Nephron (organoid): Measurements from ENCODE around the gene SLC17A5.
"Not testable (repeated sequence)": the region's sequence is repeated elsewhere in the genome, so short reads cannot be mapped to it uniquely, and the experiment has no call there.

Source experiments
- H3K27ac Mint-ChIP-seq, 3 experiments: 2 replicates each; pipeline ENCODE4 v1.8.0; 2020; ENCODE audit warnings: mixed read lengths in 3 of 3, mild to moderate bottlenecking in 2 of 3, moderate library complexity in 1 of 3
- H3K27me3 Mint-ChIP-seq: 2 replicates; pipeline ENCODE4 v1.8.0; 2021; ENCODE audit warnings: low read depth, mild to moderate bottlenecking, moderate library complexity, mixed read lengths
- H3K36me3 Mint-ChIP-seq: 2 replicates; pipeline ENCODE4 v1.8.0; 2020; ENCODE audit warnings: low read depth, mixed read lengths
- H3K4me1 Mint-ChIP-seq: 2 replicates; pipeline ENCODE4 v1.8.0; 2020; ENCODE audit warnings: mixed read lengths
- H3K4me3 Mint-ChIP-seq, 3 experiments: 2 replicates each; pipeline ENCODE4 v1.8.0; 2020; ENCODE audit warnings: mild to moderate bottlenecking in 3 of 3, mixed read lengths in 3 of 3, moderate library complexity in 2 of 3
- H3K9me3 Mint-ChIP-seq: 2 replicates; pipeline ENCODE4 v1.8.0; 2020; ENCODE audit warnings: mixed read lengths
- TF ChIP-seq, protein P1 (sequence below), 3 experiments: fragments of 200-600 bp; sonication (generic); IDR thresholded peaks; one replicate each; pipeline ENCODE4 v1.5.0; 2021; ENCODE audit warnings: antibody characterized with exemption in 3 of 3; ENCODE audit not compliant: unreplicated experiment in 3 of 3

SLC17A5 gene

DNA sequence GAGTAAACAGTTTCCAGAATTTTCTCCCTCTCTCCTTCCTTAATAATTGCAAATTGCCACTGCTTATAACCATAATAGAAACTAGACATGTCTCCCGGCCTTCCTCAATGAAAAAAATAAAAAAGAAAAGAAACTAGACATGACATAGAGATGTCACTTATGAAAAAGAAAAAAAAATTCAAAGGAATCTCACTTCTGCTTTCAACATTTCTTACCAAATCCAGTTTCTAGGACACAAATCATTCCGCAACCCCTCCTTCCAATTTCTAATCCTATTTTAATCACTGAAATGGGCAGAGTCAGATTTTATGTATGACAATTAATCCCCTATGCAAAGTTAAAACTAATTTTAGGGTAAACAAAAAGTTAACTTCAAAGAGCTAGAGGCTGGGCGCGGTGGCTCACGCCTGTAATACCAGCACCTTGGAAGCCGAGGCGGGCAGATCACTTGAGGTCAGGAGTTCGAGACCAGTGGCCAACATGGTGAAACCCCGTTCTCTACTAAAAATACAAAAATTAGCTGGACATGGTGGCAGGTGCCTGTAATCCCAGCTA lies 92.9 kb downstream of the SLC17A5 start:
- peaks cover 3% of the 10 kb centered on the region for H3K27me3 Mint-ChIP-seq
- H3K27ac Mint-ChIP-seq = no peak overlapping the region
- H3K4me1 Mint-ChIP-seq = peaks cover 16% of the 10 kb centered on the region
- H3K4me3 Mint-ChIP-seq = no peak overlapping the region
- TF ChIP-seq, protein P1, sequence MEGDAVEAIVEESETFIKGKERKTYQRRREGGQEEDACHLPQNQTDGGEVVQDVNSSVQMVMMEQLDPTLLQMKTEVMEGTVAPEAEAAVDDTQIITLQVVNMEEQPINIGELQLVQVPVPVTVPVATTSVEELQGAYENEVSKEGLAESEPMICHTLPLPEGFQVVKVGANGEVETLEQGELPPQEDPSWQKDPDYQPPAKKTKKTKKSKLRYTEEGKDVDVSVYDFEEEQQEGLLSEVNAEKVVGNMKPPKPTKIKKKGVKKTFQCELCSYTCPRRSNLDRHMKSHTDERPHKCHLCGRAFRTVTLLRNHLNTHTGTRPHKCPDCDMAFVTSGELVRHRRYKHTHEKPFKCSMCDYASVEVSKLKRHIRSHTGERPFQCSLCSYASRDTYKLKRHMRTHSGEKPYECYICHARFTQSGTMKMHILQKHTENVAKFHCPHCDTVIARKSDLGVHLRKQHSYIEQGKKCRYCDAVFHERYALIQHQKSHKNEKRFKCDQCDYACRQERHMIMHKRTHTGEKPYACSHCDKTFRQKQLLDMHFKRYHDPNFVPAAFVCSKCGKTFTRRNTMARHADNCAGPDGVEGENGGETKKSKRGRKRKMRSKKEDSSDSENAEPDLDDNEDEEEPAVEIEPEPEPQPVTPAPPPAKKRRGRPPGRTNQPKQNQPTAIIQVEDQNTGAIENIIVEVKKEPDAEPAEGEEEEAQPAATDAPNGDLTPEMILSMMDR (IDR thresholded peaks at IDR 0.05; ENCODE audit: unreplicated experiment in 3 of 3) = no peak
- H3K9me3 Mint-ChIP-seq = no peaks in the 10 kb centered on the region
- H3K36me3 Mint-ChIP-seq = no peaks in the 10 kb centered on the region

DNA sequence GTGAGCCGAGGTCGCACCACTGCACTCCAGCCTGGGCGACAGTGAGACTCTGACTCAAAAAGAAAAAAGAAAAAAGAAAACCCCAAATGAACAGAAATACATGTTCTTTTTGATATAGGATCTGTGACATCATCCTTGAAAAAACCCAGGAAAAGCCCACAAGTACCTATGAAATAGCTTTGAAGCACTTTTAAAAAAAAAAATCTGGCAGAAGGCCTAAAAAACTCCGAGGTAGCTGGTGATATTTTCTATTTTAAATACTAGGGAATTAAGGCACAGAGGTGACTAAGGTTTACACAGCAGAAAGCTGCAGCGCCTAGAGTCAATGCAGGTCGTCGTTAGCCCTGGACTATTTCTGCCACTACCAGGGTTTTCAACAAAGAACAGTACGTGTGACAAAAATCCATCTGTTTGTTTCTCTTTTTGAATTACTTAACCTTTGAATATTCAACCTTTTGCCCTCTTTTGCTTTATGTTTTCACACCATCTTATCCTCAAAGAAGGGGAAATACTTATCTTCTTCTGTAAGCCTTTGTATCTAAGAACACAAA lies 93.5 kb downstream of the SLC17A5 start:
- Mint-ChIP-seq H3K4me3 (no peak overlapping the region), H3K9me3 (no peaks in the 10 kb centered on the region)
- TF ChIP-seq, protein P1 (IDR thresholded peaks at IDR 0.05; ENCODE audit: unreplicated experiment in 3 of 3) = no peak

DNA sequence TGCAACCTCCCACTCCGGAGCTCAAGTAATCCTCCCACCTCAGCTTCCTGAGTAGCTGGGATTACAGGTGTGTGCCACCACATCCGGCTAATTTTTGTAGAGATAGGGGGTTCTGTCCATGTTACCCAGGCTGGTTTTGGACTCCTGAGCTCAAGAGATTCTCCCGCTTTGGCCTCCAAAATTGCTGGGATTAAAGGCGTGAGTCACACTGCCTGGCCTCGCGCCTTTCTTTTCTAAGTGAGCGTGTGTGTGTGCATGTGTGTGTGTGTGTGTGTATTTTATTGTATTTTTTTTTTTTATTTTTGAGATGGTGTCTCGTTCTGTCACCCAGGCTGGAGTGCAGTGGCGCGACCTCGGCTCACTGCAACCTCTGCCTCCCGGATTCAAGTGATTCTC lies 94.4 kb downstream of the SLC17A5 start:
- peaks cover 16% of the 10 kb centered on the region for H3K4me1 Mint-ChIP-seq
- H3K9me3 Mint-ChIP-seq, H3K4me3 Mint-ChIP-seq, H3K36me3 Mint-ChIP-seq, H3K27me3 Mint-ChIP-seq, H3K27ac Mint-ChIP-seq: not testable (repeated sequence)

More for the DNA sequence above, 93.5 kb downstream of the SLC17A5 start:
- Mint-ChIP-seq H3K27me3 (peaks cover 3% of the 10 kb centered on the region), H3K27ac (no peak overlapping the region), H3K36me3 (no peaks in the 10 kb centered on the region), H3K4me1 (peaks cover 16% of the 10 kb centered on the region)

DNA sequence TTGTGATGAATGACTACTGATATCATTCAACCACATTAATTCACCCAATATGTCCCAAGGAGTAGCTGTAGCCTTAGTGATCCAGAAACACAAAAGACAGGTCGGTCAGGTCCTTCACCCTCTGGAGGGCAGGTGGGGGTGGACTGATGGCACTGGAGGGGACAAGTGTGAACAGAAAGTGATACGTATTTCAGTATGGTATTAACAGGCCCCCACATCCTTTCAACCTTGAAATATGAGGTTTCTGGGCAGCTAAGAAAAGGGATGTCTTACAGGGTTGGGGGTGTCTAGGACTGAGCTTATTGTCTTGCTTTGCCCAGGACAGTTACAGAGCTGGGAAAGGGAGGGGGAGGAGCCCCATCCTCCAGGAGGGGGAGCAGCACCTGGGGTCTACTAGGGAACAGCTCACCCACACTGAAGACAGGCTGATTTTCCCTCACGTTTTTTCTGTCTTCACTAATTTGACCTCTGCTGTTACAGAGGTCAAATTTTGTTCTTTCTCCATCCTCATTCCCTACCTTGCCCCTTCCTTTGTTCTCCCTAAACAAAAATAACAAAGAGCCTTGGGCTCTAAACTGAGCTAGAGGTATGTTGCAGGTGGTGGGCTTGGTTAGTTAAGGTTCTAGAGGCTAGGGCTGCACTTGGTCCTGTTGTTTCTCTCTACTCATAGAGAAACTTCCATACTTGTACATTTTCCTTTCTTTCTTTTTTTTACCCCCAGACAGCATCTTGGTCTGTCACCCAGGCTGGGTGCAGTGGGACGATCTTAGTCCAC lies 95.0 kb downstream of the SLC17A5 start:
- H3K4me3 Mint-ChIP-seq = no peak overlapping the region
- no peaks in the 10 kb centered on the region for H3K36me3 Mint-ChIP-seq
- H3K27ac Mint-ChIP-seq = no peak overlapping the region
- peaks cover 16% of the 10 kb centered on the region for H3K4me1 Mint-ChIP-seq
- H3K9me3 Mint-ChIP-seq = no peaks in the 10 kb centered on the region
- peaks cover 3% of the 10 kb centered on the region for H3K27me3 Mint-ChIP-seq
- TF ChIP-seq, protein P1 (IDR thresholded peaks at IDR 0.05; ENCODE audit: unreplicated experiment in 3 of 3) = no peak

DNA sequence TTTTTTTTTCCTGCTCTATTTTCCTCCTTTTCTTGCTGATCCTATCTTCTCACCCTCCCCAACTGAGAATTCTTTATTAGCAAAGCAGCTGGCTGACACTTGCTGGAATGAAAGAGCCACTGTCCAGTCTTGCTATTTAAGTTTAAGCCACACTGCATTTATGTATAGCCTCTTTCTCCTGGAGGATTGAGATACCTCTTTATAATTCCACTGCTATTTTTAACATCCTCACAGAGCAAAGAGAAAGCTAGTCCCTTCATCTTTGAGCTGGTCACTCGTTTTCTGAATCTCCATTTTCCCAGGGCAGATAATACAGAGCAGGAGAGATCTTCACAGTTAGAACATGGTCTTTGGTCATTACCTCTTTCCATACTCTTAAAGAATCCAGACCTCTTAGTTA lies 97.0 kb downstream of the SLC17A5 start:
- H3K4me3 Mint-ChIP-seq = no peak overlapping the region
- peaks cover 3% of the 10 kb centered on the region for H3K27me3 Mint-ChIP-seq

DNA sequence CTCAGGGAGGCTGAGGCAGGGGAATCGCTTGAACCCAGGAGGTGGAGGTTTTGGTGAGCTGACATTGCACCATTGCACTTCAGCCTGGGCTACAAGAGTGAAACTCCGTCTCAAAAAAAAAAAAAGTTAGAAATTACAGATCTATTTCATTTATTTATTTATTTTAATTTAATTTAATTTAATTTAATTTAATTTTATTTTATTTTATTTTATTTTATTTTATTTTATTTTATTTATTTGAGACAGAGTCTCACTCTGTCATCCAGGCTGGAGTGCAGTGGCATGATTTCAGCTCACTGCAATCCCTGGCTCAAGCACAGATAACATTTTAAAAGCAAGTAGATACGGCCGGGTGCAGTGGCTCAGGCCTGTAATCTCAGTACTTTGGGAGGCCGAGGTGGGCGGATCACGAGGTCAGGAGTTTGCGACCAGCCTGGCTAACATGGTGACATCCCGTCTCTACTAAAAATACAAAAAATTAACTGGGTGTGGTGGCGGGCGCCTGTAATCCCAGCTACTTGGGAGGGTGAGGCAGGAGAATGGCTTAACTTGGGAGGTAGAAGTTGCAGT lies 98.3 kb downstream of the SLC17A5 start:
- H3K36me3 Mint-ChIP-seq, H3K27ac Mint-ChIP-seq, H3K9me3 Mint-ChIP-seq, H3K27me3 Mint-ChIP-seq, H3K4me3 Mint-ChIP-seq: not testable (repeated sequence)
- H3K4me1 Mint-ChIP-seq = peaks cover 16% of the 10 kb centered on the region

More for the DNA sequence above, 97.0 kb downstream of the SLC17A5 start:
- Mint-ChIP-seq H3K4me1 (peaks cover 16% of the 10 kb centered on the region), H3K27ac (peak overlapping the region; percentile 4 to 34 (median 10)), H3K9me3 (no peaks in the 10 kb centered on the region), H3K36me3 (no peaks in the 10 kb centered on the region)
- TF ChIP-seq, protein P1 (IDR thresholded peaks at IDR 0.05; ENCODE audit: unreplicated experiment in 3 of 3) = no peak

DNA sequence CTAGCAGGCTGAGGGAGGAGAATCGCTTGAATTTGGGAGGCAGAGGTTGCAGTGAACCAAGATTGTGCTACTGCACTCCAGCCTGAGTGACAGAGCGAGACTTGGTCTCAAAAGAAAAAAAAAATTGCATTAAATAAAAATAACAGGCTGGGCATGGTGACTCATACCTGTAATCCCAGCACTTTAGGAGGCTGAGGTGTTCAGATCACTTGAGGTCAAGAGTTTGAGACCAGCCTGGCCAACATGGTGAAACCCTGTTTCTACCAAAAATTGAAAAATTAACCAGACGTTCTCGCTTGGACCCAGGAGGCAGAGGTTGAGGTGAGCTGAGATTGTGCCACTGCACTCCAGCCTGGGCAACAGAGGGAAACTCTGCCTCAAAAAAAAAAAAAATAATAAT lies 102.7 kb downstream of the SLC17A5 start:
- not testable (repeated sequence) for H3K9me3 Mint-ChIP-seq, H3K27me3 Mint-ChIP-seq, H3K36me3 Mint-ChIP-seq

More for the DNA sequence above, 102.7 kb downstream of the SLC17A5 start:
- H3K27ac Mint-ChIP-seq, H3K4me3 Mint-ChIP-seq, H3K4me1 Mint-ChIP-seq: not testable (repeated sequence)
